ENCODE measurements around the gene PSMG3. TPM values are rescaled to one million over a fixed set of nuclear protein-coding genes. Genes with fewer than 3 reads are reported as not detected.

Gene PSMG3
- total RNA-seq, 1 donor from 2014 or later = 20.3 TPM

GRCh38 chr7:1566687-1567048, 3.2 kb downstream of the PSMG3 start:
- Histone ChIP-seq H3K9me3 (no peaks in the 10 kb centered on the region), H3K36me3 (peaks cover 11% of the 10 kb centered on the region), H3K4me1 (peaks cover 20% of the 10 kb centered on the region), H3K4me3 (no peak overlapping the region), H3K27me3 (no peaks in the 10 kb centered on the region), H3K27ac (no peak overlapping the region)
- intact Hi-C loops (cut with DNase I) = no loop called here
- no peak for TF ChIP-seq CTCF (IDR thresholded peaks at IDR 0.05)
- no peak for ATAC-seq
- no peak for DNase-seq

- Histone ChIP-seq H3K4me3 (no peak overlapping the region), H3K9me3 (no peaks in the 10 kb centered on the region), H3K27ac (no peak overlapping the region), H3K4me1 (peaks cover 10% of the 10 kb centered on the region), H3K36me3 (peaks cover 11% of the 10 kb centered on the region), H3K27me3 (no peaks in the 10 kb centered on the region)
- TF ChIP-seq CTCF (IDR thresholded peaks at IDR 0.05) = no peak
- ATAC-seq = no peak
- intact Hi-C loops (cut with DNase I) = no loop called here
- no peak for DNase-seq
These were observed 5.2 kb downstream of the PSMG3 start for GRCh38 chr7:1564603-1565022.

GRCh38 chr7:1563981-1564602, 5.7 kb downstream of the PSMG3 start:
- no peaks in the 10 kb centered on the region for H3K27me3 ChIP-seq
- H3K4me1 ChIP-seq = peaks cover 6% of the 10 kb centered on the region
- no peak for TF ChIP-seq CTCF (IDR thresholded peaks at IDR 0.05)
- H3K36me3 ChIP-seq = peaks cover 11% of the 10 kb centered on the region
- intact Hi-C loops (cut with DNase I) = no loop called here
- ATAC-seq (no peak), DNase-seq (no peak)
- H3K9me3 ChIP-seq = no peaks in the 10 kb centered on the region
- H3K27ac ChIP-seq = no peak overlapping the region
- H3K4me3 ChIP-seq = no peak overlapping the region

GRCh38 chr7:1562597-1563051, 7.2 kb downstream of the PSMG3 start:
- Histone ChIP-seq H3K4me3 (no peak overlapping the region), H3K36me3 (peaks cover 7% of the 10 kb centered on the region), H3K9me3 (no peaks in the 10 kb centered on the region), H3K4me1 (no peaks in the 10 kb centered on the region), H3K27me3 (no peaks in the 10 kb centered on the region), H3K27ac (no peak overlapping the region)
- TF ChIP-seq CTCF (IDR thresholded peaks at IDR 0.05) = no peak
- intact Hi-C loops (cut with DNase I) = no loop called here
- DNase-seq (no peak), ATAC-seq (no peak)

GRCh38 chr7:1562116-1562515, 7.7 kb downstream of the PSMG3 start:
- ATAC-seq (no peak), DNase-seq (no peak)
- no peak for TF ChIP-seq CTCF (IDR thresholded peaks at IDR 0.05)
- Histone ChIP-seq H3K9me3 (no peaks in the 10 kb centered on the region), H3K36me3 (peaks cover 2% of the 10 kb centered on the region), H3K27ac (no peak overlapping the region), H3K4me3 (no peak overlapping the region), H3K27me3 (no peaks in the 10 kb centered on the region), H3K4me1 (no peaks in the 10 kb centered on the region)
- intact Hi-C loops (cut with DNase I) = no loop called here
